Loucy (cell line): ENCODE data around the gene RBM6.

Source experiments
- H2AFZ ChIP-seq: fragments of 200-600 bp; sonication (generic); 2 replicates; pipeline ENCODE4 v1.6.0; 2016; ENCODE audit warnings: antibody characterized with exemption, mild to moderate bottlenecking, low read length, moderate library complexity
- H3F3A ChIP-seq: fragments of 200-600 bp; 2 replicates; pipeline ENCODE4 v1.6.0; 2016; ENCODE audit warnings: antibody characterized with exemption, low read depth, mild to moderate bottlenecking
- H3K27me3 ChIP-seq: fragments of 200-600 bp; sonication (generic); 2 replicates; pipeline ENCODE4 v1.6.1; 2014; ENCODE audit warnings: low read length, mild to moderate bottlenecking; ENCODE audit not compliant: insufficient read depth, poor library complexity, severe bottlenecking
- H3K36me3 ChIP-seq: fragments of 200-600 bp; sonication (generic); 2 replicates; pipeline ENCODE4 v1.6.1; 2016; ENCODE audit warnings: low read length; ENCODE audit not compliant: insufficient read depth
- H3K4me1 ChIP-seq: fragments of 200-600 bp; sonication (generic); 2 replicates; pipeline ENCODE4 v1.5.1; 2014; ENCODE audit warnings: low read length, mild to moderate bottlenecking; ENCODE audit not compliant: insufficient read depth, poor library complexity, severe bottlenecking
- H3K4me2 ChIP-seq: fragments of 200-600 bp; sonication (generic); 2 replicates; pipeline ENCODE4 v1.6.0; 2014; ENCODE audit warnings: antibody characterized with exemption, low read length, low read depth, mild to moderate bottlenecking; ENCODE audit not compliant: poor library complexity, severe bottlenecking
- H3K4me3 ChIP-seq: fragments of 200-600 bp; sonication (generic); 2 replicates; pipeline ENCODE4 v1.5.1; 2014; ENCODE audit warnings: low read length, mild to moderate bottlenecking, mixed read lengths; ENCODE audit not compliant: poor library complexity, severe bottlenecking
- H3K79me2 ChIP-seq: fragments of 200-600 bp; sonication (generic); 2 replicates; pipeline ENCODE4 v1.6.1; 2014; ENCODE audit warnings: low read length; ENCODE audit not compliant: insufficient read depth
- H3K9ac ChIP-seq: fragments of 200-600 bp; sonication (generic); 2 replicates; pipeline ENCODE4 v1.6.0; 2014; ENCODE audit warnings: mild to moderate bottlenecking, low read depth, low read length, moderate library complexity; ENCODE audit not compliant: poor library complexity, severe bottlenecking
- H3K9me2 ChIP-seq: fragments of 200-600 bp; sonication (generic); replicated peaks from 2 replicates; pipeline ENCODE4 v1.6.1; 2016; ENCODE audit warnings: low read depth, low read length, mixed read lengths
- H3K9me3 ChIP-seq: fragments of 200-600 bp; sonication (generic); 2 replicates; pipeline ENCODE4 v1.6.1; 2014; ENCODE audit warnings: mild to moderate bottlenecking, antibody characterized with exemption, low read length, low read depth; ENCODE audit not compliant: insufficient read depth
- H4K20me1 ChIP-seq: fragments of 200-600 bp; sonication (generic); 2 replicates; pipeline ENCODE4 v1.6.0; 2014; ENCODE audit warnings: antibody characterized with exemption, low read length, mild to moderate bottlenecking; ENCODE audit not compliant: insufficient read depth, poor library complexity, severe bottlenecking
- CTCF ChIP-seq: fragments of 200-600 bp; sonication (generic); conservative IDR thresholded peaks from 2 replicates; pipeline ENCODE4 v1.5.1; 2014; ENCODE audit warnings: mild to moderate bottlenecking, antibody characterized with exemption, low read length
- EZH2phosphoT487 ChIP-seq: fragments of 200-600 bp; IDR thresholded peaks from 2 replicates; pipeline ENCODE4 v1.6.1; 2018; ENCODE audit warnings: antibody characterized with exemption, mild to moderate bottlenecking, moderate library complexity, borderline replicate concordance

RBM6 gene

DNA sequence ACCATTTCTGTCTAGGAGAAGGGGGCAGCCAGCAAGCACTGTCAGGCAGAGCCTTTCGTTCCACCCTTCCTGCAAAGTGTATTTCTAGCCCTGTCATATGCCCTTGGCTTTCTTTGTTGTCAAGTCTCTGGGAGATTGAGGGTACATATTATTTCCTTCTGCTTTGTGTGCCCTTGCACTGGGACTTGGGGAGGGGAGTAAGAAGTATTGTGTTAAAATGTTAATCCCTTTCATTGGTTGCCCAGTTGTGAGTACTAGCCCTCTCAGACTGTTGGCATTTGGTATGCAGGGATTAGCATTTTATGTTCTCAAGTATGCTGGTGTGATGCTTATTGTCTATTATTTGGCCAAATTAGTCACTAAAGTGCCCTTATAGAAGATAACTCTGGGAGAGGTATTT is 63.9 kb downstream of the RBM6 start:
- Histone ChIP-seq H3K36me3 (peaks cover 43% of the 10 kb centered on the region; the same call in 1 of the 2 replicates), H4K20me1 (peaks cover 2% of the 10 kb centered on the region), H3K27me3 (no peaks in the 10 kb centered on the region), H3F3A (no peaks in the 10 kb centered on the region), H3K9ac (no peak overlapping the region), H2AFZ (no peak overlapping the region), H3K9me2 (no peaks in the 10 kb centered on the region), H3K79me2 (peaks cover 8% of the 10 kb centered on the region), H3K4me3 (no peak overlapping the region), H3K4me2 (no peak overlapping the region), H3K4me1 (no peaks in the 10 kb centered on the region), H3K9me3 (no peaks in the 10 kb centered on the region)
- TF ChIP-seq EZH2phosphoT487 = no peak
- TF ChIP-seq CTCF = no peak

DNA sequence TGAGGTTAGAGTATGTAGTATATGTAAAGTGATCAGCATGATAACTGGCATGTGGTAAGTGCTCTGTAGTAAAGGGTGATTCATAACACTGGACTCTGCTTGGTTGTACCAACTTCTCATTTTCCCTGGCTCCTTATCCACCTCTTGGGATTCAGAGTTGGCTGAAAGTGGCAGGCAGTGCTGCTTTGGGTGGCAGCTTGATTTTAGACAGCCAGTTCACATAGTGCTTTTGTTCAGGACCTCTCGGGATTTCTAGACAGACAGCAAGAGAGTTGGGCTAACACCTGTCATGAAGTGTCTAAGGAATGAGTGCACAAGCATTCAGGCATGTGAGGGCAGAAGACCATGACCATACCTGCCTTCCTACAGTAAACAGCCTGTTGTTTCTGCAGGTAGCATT is 69.0 kb downstream of the RBM6 start:
- Histone ChIP-seq H3K36me3 (peaks cover 29% of the 10 kb centered on the region; the same call in 1 of the 2 replicates), H3K9me3 (no peaks in the 10 kb centered on the region), H3K4me1 (no peaks in the 10 kb centered on the region), H3K27me3 (no peaks in the 10 kb centered on the region), H3K79me2 (peaks cover 6% of the 10 kb centered on the region; the same call in 1 of the 2 replicates), H3K9ac (no peak overlapping the region), H3K9me2 (no peaks in the 10 kb centered on the region), H3K4me2 (no peak overlapping the region), H4K20me1 (peaks cover 3% of the 10 kb centered on the region), H3F3A (no peaks in the 10 kb centered on the region), H3K4me3 (no peak overlapping the region), H2AFZ (no peak overlapping the region)
- no peak for TF ChIP-seq EZH2phosphoT487
- TF ChIP-seq CTCF = no peak

DNA sequence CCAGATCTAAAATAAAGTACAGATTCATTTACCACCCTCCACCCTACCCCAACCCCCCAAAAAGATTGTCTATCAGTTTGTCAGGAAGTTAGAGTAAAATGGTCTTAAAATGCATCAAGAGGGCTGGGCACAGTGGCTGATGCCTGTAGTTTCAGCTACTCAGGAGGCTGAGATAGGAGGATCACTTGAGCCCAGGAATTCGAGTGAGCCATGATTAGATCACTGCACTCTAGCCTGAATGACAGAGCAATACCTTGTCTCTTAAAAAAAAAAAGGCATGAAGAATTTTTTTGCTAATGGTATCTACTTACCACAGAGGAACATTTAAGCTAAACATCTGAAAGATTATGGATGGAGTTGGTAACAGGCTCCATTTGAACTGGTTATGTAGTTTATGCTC is 71.0 kb downstream of the RBM6 start:
- no peaks in the 10 kb centered on the region for H3F3A ChIP-seq
- no peaks in the 10 kb centered on the region for H3K9me3 ChIP-seq
- H3K36me3 ChIP-seq = peaks cover 37% of the 10 kb centered on the region; the same call in 1 of the 2 replicates
- peaks cover 3% of the 10 kb centered on the region for H4K20me1 ChIP-seq
- H2AFZ ChIP-seq = no peak overlapping the region
- no peak overlapping the region for H3K9ac ChIP-seq
- H3K79me2 ChIP-seq = 0 out of 2 replicates have a peak, but pooled peaks cover 3% of the 10 kb centered on the region
- no peaks in the 10 kb centered on the region for H3K9me2 ChIP-seq
- H3K4me2 ChIP-seq = no peak overlapping the region
- no peak for TF ChIP-seq EZH2phosphoT487
- H3K27me3 ChIP-seq = no peaks in the 10 kb centered on the region
- H3K4me3 ChIP-seq = no peak overlapping the region
- no peaks in the 10 kb centered on the region for H3K4me1 ChIP-seq

DNA sequence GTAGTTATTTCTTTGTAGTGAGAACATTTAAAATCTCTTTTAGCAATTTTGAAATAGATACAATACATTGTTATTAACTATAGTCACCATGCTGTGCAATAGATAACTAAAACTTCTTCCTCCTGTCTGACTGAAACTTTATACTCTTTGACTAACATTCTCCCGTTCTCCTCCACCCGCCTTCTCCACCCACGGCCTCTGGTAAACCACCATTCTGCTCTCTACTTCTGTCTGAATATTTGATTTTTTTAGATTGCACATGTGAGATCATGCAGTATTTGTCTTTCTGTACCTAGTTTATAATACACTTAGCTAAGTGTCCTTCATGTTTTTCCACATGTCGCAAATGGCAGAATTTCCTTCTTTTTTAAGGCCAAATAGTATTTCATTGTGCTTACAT is 76.0 kb downstream of the RBM6 start:
- Histone ChIP-seq H3K9ac (no peak overlapping the region), H3K27me3 (no peaks in the 10 kb centered on the region), H3K4me2 (no peak overlapping the region), H3K9me2 (no peaks in the 10 kb centered on the region), H3K4me3 (no peak overlapping the region), H3K36me3 (peaks cover 61% of the 10 kb centered on the region), H3K9me3 (no peaks in the 10 kb centered on the region), H2AFZ (no peak overlapping the region), H3K4me1 (no peaks in the 10 kb centered on the region), H3K79me2 (peaks cover 6% of the 10 kb centered on the region; the same call in 1 of the 2 replicates), H3F3A (no peaks in the 10 kb centered on the region), H4K20me1 (no peaks in the 10 kb centered on the region)
- no peak for TF ChIP-seq EZH2phosphoT487
- TF ChIP-seq CTCF = no peak
